Naive B cell (primary cell): ENCODE data around the gene KRTAP20-3. TPM values are rescaled to one million over a fixed set of nuclear protein-coding genes. Genes with fewer than 3 reads are reported as not detected.

Experiments
- ATAC-seq, 2 donors: fragments of 150-1000 bp; cut with Tn5 transposase; 2 replicates each; pipeline ENCODE4 v1.10.0; 2021; ENCODE audit warnings: low read depth in 2 of 2, mild to moderate bottlenecking in 2 of 2, moderate library complexity in 2 of 2
- DNase-seq: peaks from one replicate; pipeline ENCODE4 v3.0.0; 2022
- H3K27ac Mint-ChIP-seq, 6 donors: one replicate each; pipeline ENCODE4 v1.8.0; 2020 to 2022; ENCODE audit warnings: mild to moderate bottlenecking in 6 of 6, mixed read lengths in 6 of 6, moderate library complexity in 5 of 6, inconsistent platforms in 2 of 6
- H3K27me3 Mint-ChIP-seq, 3 donors: one replicate each; pipeline ENCODE4 v1.8.0; 2021 to 2022; ENCODE audit warnings: mixed read lengths in 3 of 3, mild to moderate bottlenecking in 1 of 3
- H3K36me3 Mint-ChIP-seq, 2 donors: one replicate each; pipeline ENCODE4 v1.8.0; 2020 to 2022; ENCODE audit warnings: mixed read lengths in 2 of 2, inconsistent platforms in 1 of 2, mild to moderate bottlenecking in 1 of 2
- H3K4me1 Mint-ChIP-seq, 3 donors: one replicate each; pipeline ENCODE4 v1.8.0; 2020 to 2022; ENCODE audit warnings: mixed read lengths in 3 of 3, inconsistent platforms in 1 of 3, mild to moderate bottlenecking in 1 of 3, moderate library complexity in 1 of 3
- H3K4me3 Mint-ChIP-seq, 8 donors: one replicate each; pipeline ENCODE4 v1.8.0; 2020 to 2022; ENCODE audit warnings: mild to moderate bottlenecking in 8 of 8, mixed read lengths in 8 of 8, moderate library complexity in 8 of 8, inconsistent platforms in 2 of 8
- H3K9me3 Mint-ChIP-seq, 7 donors: one replicate each; pipeline ENCODE4 v1.8.0; 2020 to 2022; ENCODE audit warnings: mixed read lengths in 7 of 7, mild to moderate bottlenecking in 5 of 7, inconsistent platforms in 2 of 7, moderate library complexity in 1 of 7
- polyA plus RNA-seq, 6 donors: library from polyadenylated mRNA; unstranded; fragments of 300-500 nt; fragmentation: Illumina TruSeq; gene quantifications; one replicate each; pipeline ENCODE4 v1.2.3, GENCODE V29; 2021; ENCODE audit warnings: low read depth in 6 of 6

KRTAP20-3 gene
- not detected for polyA plus RNA-seq

GRCh38 chr21:30642564-30642963 is at the start of gene KRTAP20-3:
KRTAP20-3 (plus strand) TSS chr21:30642864.
- no peak for DNase-seq
- peaks cover 5 to 29% (median 10%) of the 10 kb centered on the region in 7 donors for H3K9me3 Mint-ChIP-seq

GRCh38 chr21:30598802-30599201 is 43.9 kb upstream of the KRTAP20-3 start, which contains the start of gene KRTAP6-2:
KRTAP6-2 (minus strand) TSS chr21:30598902; CDS start chr21:30598874, 28 bp downstream.
- no peaks in the 10 kb centered on the region for H3K36me3 Mint-ChIP-seq
- no peak within 1 kb of the TSS for H3K27ac Mint-ChIP-seq
- peaks cover 0 to 10% (median 6%) of the 10 kb centered on the region in 7 donors for H3K9me3 Mint-ChIP-seq
- ATAC-seq, result no peak
- no peak within 1 kb of the TSS for H3K4me3 Mint-ChIP-seq
- no peak for DNase-seq
- no peaks in the 10 kb centered on the region for H3K4me1 Mint-ChIP-seq
- no peaks in the 10 kb centered on the region for H3K27me3 Mint-ChIP-seq

More at GRCh38 chr21:30642564-30642963, at the start of gene KRTAP20-3:
- H3K4me3 Mint-ChIP-seq, result no peak within 1 kb of the TSS
- H3K36me3 Mint-ChIP-seq, result no peaks in the 10 kb centered on the region
- H3K4me1 Mint-ChIP-seq, result no peaks in the 10 kb centered on the region
- no peak within 1 kb of the TSS for H3K27ac Mint-ChIP-seq
- no peaks in the 10 kb centered on the region for H3K27me3 Mint-ChIP-seq
- no peak for ATAC-seq

GRCh38 chr21:30600787-30601186 is 41.9 kb upstream of the KRTAP20-3 start, which contains the start of gene KRTAP22-1:
KRTAP22-1 (plus strand) TSS chr21:30601087.
- H3K9me3 Mint-ChIP-seq, result peaks cover 0 to 17% (median 5%) of the 10 kb centered on the region in 7 donors
- ATAC-seq (no peak), DNase-seq (no peak)
- H3K36me3 Mint-ChIP-seq, result no peaks in the 10 kb centered on the region
- H3K4me3 Mint-ChIP-seq, result no peak within 1 kb of the TSS
- H3K27ac Mint-ChIP-seq, result no peak within 1 kb of the TSS
- H3K27me3 Mint-ChIP-seq, result no peaks in the 10 kb centered on the region
- no peaks in the 10 kb centered on the region for H3K4me1 Mint-ChIP-seq

GRCh38 chr21:30605968-30606367 is 36.7 kb upstream of the KRTAP20-3 start:
- ATAC-seq (no peak), DNase-seq (no peak)
- Mint-ChIP-seq H3K36me3 (no peaks in the 10 kb centered on the region), H3K27me3 (no peaks in the 10 kb centered on the region), H3K4me1 (no peaks in the 10 kb centered on the region), H3K9me3 (peaks cover 1 to 26% (median 14%) of the 10 kb centered on the region in 7 donors), H3K4me3 (no peak overlapping the region), H3K27ac (no peak overlapping the region)

- Mint-ChIP-seq H3K27me3 (no peaks in the 10 kb centered on the region), H3K4me3 (no peak overlapping the region), H3K36me3 (no peaks in the 10 kb centered on the region), H3K4me1 (no peaks in the 10 kb centered on the region), H3K9me3 (peaks cover 3 to 17% (median 10%) of the 10 kb centered on the region in 7 donors), H3K27ac (no peak overlapping the region)
- no peak for DNase-seq
- ATAC-seq, result no peak
These were observed 30.5 kb upstream of the KRTAP20-3 start for GRCh38 chr21:30612132-30612531.

- no peaks in the 10 kb centered on the region for H3K36me3 Mint-ChIP-seq
- no peaks in the 10 kb centered on the region for H3K27me3 Mint-ChIP-seq
- no peak within 1 kb of the TSS for H3K27ac Mint-ChIP-seq
- H3K9me3 Mint-ChIP-seq, result peaks cover 3 to 13% (median 5%) of the 10 kb centered on the region in 7 donors
- no peak within 1 kb of the TSS for H3K4me3 Mint-ChIP-seq
- DNase-seq (no peak), ATAC-seq (no peak)
- no peaks in the 10 kb centered on the region for H3K4me1 Mint-ChIP-seq
These were observed 28.8 kb upstream of the KRTAP20-3 start, which contains the start of gene KRTAP6-1 for GRCh38 chr21:30613836-30614235. KRTAP6-1 (minus strand) TSS chr21:30613930; CDS start chr21:30613904, 26 bp downstream.

GRCh38 chr21:30615199-30615598 is 27.5 kb upstream of the KRTAP20-3 start:
- ATAC-seq (no peak), DNase-seq (no peak)
- H3K9me3 Mint-ChIP-seq, result peaks cover 3 to 13% (median 5%) of the 10 kb centered on the region in 7 donors
- no peak overlapping the region for H3K4me3 Mint-ChIP-seq
- H3K27ac Mint-ChIP-seq, result no peak overlapping the region
- no peaks in the 10 kb centered on the region for H3K4me1 Mint-ChIP-seq
- H3K36me3 Mint-ChIP-seq, result no peaks in the 10 kb centered on the region
- H3K27me3 Mint-ChIP-seq, result no peaks in the 10 kb centered on the region

GRCh38 chr21:30616125-30616524 is 26.5 kb upstream of the KRTAP20-3 start, which contains the start of gene KRTAP20-1:
KRTAP20-1 (plus strand) TSS chr21:30616425; CDS start chr21:30616455, 30 bp downstream.
- peaks cover 0 to 8% (median 2%) of the 10 kb centered on the region in 7 donors for H3K9me3 Mint-ChIP-seq
- no peak within 1 kb of the TSS for H3K4me3 Mint-ChIP-seq
- H3K36me3 Mint-ChIP-seq, result no peaks in the 10 kb centered on the region
- H3K27ac Mint-ChIP-seq, result no peak within 1 kb of the TSS
- no peak for ATAC-seq
- no peaks in the 10 kb centered on the region for H3K4me1 Mint-ChIP-seq
- DNase-seq, result no peak
- H3K27me3 Mint-ChIP-seq, result no peaks in the 10 kb centered on the region

- DNase-seq (no peak), ATAC-seq (no peak)
- Mint-ChIP-seq H3K27me3 (no peaks in the 10 kb centered on the region), H3K4me3 (no peak overlapping the region), H3K4me1 (no peaks in the 10 kb centered on the region), H3K27ac (no peak overlapping the region), H3K36me3 (no peaks in the 10 kb centered on the region), H3K9me3 (peaks cover 0 to 14% (median 4%) of the 10 kb centered on the region in 7 donors)
These were observed 22.6 kb upstream of the KRTAP20-3 start for GRCh38 chr21:30620080-30620479.

- no peak for ATAC-seq
- Mint-ChIP-seq H3K4me3 (no peak within 1 kb of the TSS), H3K4me1 (no peaks in the 10 kb centered on the region), H3K27me3 (no peaks in the 10 kb centered on the region), H3K27ac (no peak within 1 kb of the TSS), H3K9me3 (peaks cover 0 to 14% (median 4%) of the 10 kb centered on the region in 7 donors), H3K36me3 (no peaks in the 10 kb centered on the region)
- DNase-seq, result no peak
These were observed 22.1 kb upstream of the KRTAP20-3 start, which contains the start of gene KRTAP20-4 for GRCh38 chr21:30620522-30620921. KRTAP20-4 (plus strand) TSS chr21:30620627.

- ATAC-seq (no peak), DNase-seq (no peak)
- Mint-ChIP-seq H3K36me3 (no peaks in the 10 kb centered on the region), H3K4me3 (no peak overlapping the region), H3K4me1 (no peaks in the 10 kb centered on the region), H3K27me3 (no peaks in the 10 kb centered on the region), H3K9me3 (peaks cover 0 to 14% (median 8%) of the 10 kb centered on the region in 7 donors), H3K27ac (no peak overlapping the region)
These were observed 19.3 kb upstream of the KRTAP20-3 start for GRCh38 chr21:30623362-30623761.

- ATAC-seq (no peak), DNase-seq (no peak)
These were observed 17.1 kb upstream of the KRTAP20-3 start for GRCh38 chr21:30625449-30626165.

GRCh38 chr21:30628109-30628508 is 14.6 kb upstream of the KRTAP20-3 start:
- DNase-seq, result no peak
- H3K36me3 Mint-ChIP-seq, result no peaks in the 10 kb centered on the region
- no peaks in the 10 kb centered on the region for H3K4me1 Mint-ChIP-seq
- peaks cover 0 to 11% (median 5%) of the 10 kb centered on the region in 7 donors for H3K9me3 Mint-ChIP-seq
- H3K27ac Mint-ChIP-seq, result no peak overlapping the region
- H3K4me3 Mint-ChIP-seq, result no peak overlapping the region
- no peak for ATAC-seq
- no peaks in the 10 kb centered on the region for H3K27me3 Mint-ChIP-seq

More at GRCh38 chr21:30625449-30626165, 17.1 kb upstream of the KRTAP20-3 start:
- H3K9me3 Mint-ChIP-seq, result peaks cover 0 to 14% (median 6%) of the 10 kb centered on the region in 7 donors
- no peaks in the 10 kb centered on the region for H3K27me3 Mint-ChIP-seq
- H3K4me1 Mint-ChIP-seq, result no peaks in the 10 kb centered on the region
- no peak overlapping the region for H3K27ac Mint-ChIP-seq
- no peak overlapping the region for H3K4me3 Mint-ChIP-seq
- H3K36me3 Mint-ChIP-seq, result no peaks in the 10 kb centered on the region

GRCh38 chr21:30629200-30629599 is 13.5 kb upstream of the KRTAP20-3 start:
- Mint-ChIP-seq H3K4me3 (no peak overlapping the region), H3K9me3 (peaks cover 0 to 11% (median 5%) of the 10 kb centered on the region in 7 donors), H3K27ac (no peak overlapping the region), H3K4me1 (no peaks in the 10 kb centered on the region), H3K36me3 (no peaks in the 10 kb centered on the region), H3K27me3 (no peaks in the 10 kb centered on the region)
- DNase-seq (no peak), ATAC-seq (no peak)
